HL-60 (cell line): Measurements from ENCODE around the gene MYO5B.

Experiments
- DNase-seq, 2 experiments: peaks; one replicate each; pipeline ENCODE4 v3.0.0-alpha.2; 2010 to 2020; ENCODE audit warnings: low read depth in 1 of 2, low spot score in 1 of 2
- H3K27ac ChIP-seq: fragments of 250-450 bp; sonication (Bioruptor Pico); replicated peaks from 2 replicates; pipeline ENCODE4 v1.5.1; 2020; ENCODE audit warnings: mild to moderate bottlenecking, moderate library complexity
- H3K27me3 ChIP-seq: fragments of 250-450 bp; sonication (Bioruptor Pico); 2 replicates; pipeline ENCODE4 v1.5.1; 2021; ENCODE audit warnings: mild to moderate bottlenecking, moderate library complexity; ENCODE audit not compliant: insufficient read depth, poor library complexity, severe bottlenecking
- H3K4me3 ChIP-seq: replicated peaks from 2 replicates; pipeline ENCODE4 v1.5.1; 2011; ENCODE audit warnings: mild to moderate bottlenecking, control low read depth, low read length; ENCODE audit not compliant: insufficient read depth
- GABPA ChIP-seq: IDR thresholded peaks from 2 replicates; pipeline ENCODE4 v1.6.1; 2012; ENCODE audit warnings: low read depth
- POLR2AphosphoS5 ChIP-seq: IDR thresholded peaks from 2 replicates; pipeline ENCODE4 v1.6.1; 2012; ENCODE audit warnings: low read depth
- REST ChIP-seq: IDR thresholded peaks from 2 replicates; pipeline ENCODE4 v1.6.1; 2012; ENCODE audit warnings: low read depth; ENCODE audit not compliant: insufficient replicate concordance
- SPI1 ChIP-seq: IDR thresholded peaks from 2 replicates; pipeline ENCODE4 v1.6.1; 2012; ENCODE audit warnings: low read depth, mild to moderate bottlenecking, borderline replicate concordance
- TF ChIP-seq, protein P1 (sequence below): IDR thresholded peaks from one replicate; pipeline ENCODE4 v1.5.1; 2011; ENCODE audit warnings: low read length, control low read depth, inconsistent platforms; ENCODE audit not compliant: insufficient read depth

MYO5B gene

DNA sequence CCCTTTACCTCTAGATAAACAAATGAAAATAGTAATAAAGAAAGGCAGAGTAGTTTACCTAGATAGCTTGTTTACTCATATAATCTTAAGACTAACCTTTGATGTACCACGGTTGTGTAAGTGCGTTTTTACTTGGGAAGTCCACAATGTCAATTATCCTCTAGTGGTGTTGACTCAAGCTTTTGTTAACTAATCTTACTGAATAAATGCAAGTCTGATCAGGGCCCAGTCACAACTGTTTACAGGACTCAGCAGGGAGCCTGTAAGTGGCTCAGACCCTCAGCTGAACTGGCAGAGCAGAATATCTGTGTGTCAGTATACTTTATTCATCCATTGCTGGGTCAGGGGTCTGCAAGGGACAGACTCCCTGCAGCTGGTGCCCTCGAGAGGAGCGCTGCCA lies 283.5 kb downstream of the MYO5B start:
- peaks cover 3% of the 10 kb centered on the region for H3K27me3 ChIP-seq
- no peak for DNase-seq
- TF ChIP-seq REST (no peak), SPI1 (no peak), POLR2AphosphoS5 (no peak), GABPA (no peak)
- TF ChIP-seq, protein P1, sequence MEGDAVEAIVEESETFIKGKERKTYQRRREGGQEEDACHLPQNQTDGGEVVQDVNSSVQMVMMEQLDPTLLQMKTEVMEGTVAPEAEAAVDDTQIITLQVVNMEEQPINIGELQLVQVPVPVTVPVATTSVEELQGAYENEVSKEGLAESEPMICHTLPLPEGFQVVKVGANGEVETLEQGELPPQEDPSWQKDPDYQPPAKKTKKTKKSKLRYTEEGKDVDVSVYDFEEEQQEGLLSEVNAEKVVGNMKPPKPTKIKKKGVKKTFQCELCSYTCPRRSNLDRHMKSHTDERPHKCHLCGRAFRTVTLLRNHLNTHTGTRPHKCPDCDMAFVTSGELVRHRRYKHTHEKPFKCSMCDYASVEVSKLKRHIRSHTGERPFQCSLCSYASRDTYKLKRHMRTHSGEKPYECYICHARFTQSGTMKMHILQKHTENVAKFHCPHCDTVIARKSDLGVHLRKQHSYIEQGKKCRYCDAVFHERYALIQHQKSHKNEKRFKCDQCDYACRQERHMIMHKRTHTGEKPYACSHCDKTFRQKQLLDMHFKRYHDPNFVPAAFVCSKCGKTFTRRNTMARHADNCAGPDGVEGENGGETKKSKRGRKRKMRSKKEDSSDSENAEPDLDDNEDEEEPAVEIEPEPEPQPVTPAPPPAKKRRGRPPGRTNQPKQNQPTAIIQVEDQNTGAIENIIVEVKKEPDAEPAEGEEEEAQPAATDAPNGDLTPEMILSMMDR, result no peak
- H3K27ac ChIP-seq, result no peak overlapping the region
- H3K4me3 ChIP-seq, result no peak overlapping the region

- Histone ChIP-seq H3K4me3 (no peak overlapping the region), H3K27ac (no peak overlapping the region), H3K27me3 (peaks cover 3% of the 10 kb centered on the region)
- DNase-seq, result no peak
- TF ChIP-seq, protein P1, result no peak
- no peak for TF ChIP-seq GABPA
- no peak for TF ChIP-seq POLR2AphosphoS5
- no peak for TF ChIP-seq SPI1
- no peak for TF ChIP-seq REST
Measured at GRCh38 chr18:49910986-49911385, 284.0 kb downstream of the MYO5B start.

DNA sequence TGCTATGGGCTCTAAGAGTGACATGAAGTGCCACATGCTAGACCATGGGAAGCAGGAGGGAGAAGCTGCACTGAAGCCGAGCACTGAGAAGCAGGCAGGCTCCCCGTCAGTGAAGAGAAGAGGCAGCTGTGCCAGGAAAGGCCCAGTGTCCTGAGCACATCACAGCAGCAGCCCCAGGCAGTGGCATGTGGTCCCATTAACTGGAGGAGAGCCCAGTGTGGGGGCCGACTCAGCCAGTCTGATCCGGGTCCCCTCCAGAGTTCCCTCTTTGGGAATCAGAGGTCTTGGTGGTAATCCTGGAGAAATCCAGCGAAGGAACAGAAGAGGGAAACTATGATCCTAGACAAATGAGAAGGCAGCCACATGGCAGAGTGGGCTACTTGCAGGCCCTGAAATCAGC lies 284.9 kb downstream of the MYO5B start:
- Histone ChIP-seq H3K27ac (no peak overlapping the region), H3K4me3 (no peak overlapping the region), H3K27me3 (peaks cover 5% of the 10 kb centered on the region)
- DNase-seq, result no peak
- no peak for TF ChIP-seq SPI1
- no peak for TF ChIP-seq REST
- no peak for TF ChIP-seq GABPA
- TF ChIP-seq POLR2AphosphoS5, result no peak
- TF ChIP-seq, protein P1, result no peak
